Tibial nerve (tissue), 4 donors: ENCODE results near the gene HOXB7. TPM values are rescaled to one million over a fixed set of nuclear protein-coding genes. Genes with fewer than 3 reads are reported as not detected.

ENCODE experiments used
- DNase-seq, 2 donors: peaks; one replicate each; pipeline ENCODE4 v3.0.0-alpha.2; 2019; ENCODE audit warnings: low spot score in 2 of 2
- H3K27ac ChIP-seq, 4 donors: fragments of 200-600 bp; sonication (generic) in 3 of 4; one replicate each; pipeline ENCODE4 v1.5.1; 2017 to 2019; ENCODE audit warnings: mild to moderate bottlenecking in 1 of 4
- H3K27me3 ChIP-seq, 2 donors: fragments of 200-600 bp; sonication (generic) in 1 of 2; one replicate each; pipeline versions ENCODE4 v1.5.1 to v1.6.0; 2017 to 2019
- H3K36me3 ChIP-seq, 3 donors: fragments of 200-600 bp; sonication (generic); one replicate each; pipeline ENCODE4 v1.5.1; 2018 to 2019
- H3K4me1 ChIP-seq, 4 donors: fragments of 200-600 bp; sonication (generic) in 3 of 4; one replicate each; pipeline ENCODE4 v1.5.1; 2017 to 2019
- H3K4me3 ChIP-seq, 4 donors: fragments of 200-600 bp; sonication (generic) in 3 of 4; one replicate each; pipeline ENCODE4 v1.5.1; 2017 to 2019; ENCODE audit warnings: mild to moderate bottlenecking in 1 of 4, moderate library complexity in 1 of 4
- H3K9me3 ChIP-seq, 4 donors: fragments of 200-600 bp; sonication (generic) in 3 of 4; one replicate each; pipeline ENCODE4 v1.5.1; 2017 to 2019
- CTCF ChIP-seq, 5 experiments: fragments of 200-600 bp in 3 of 5; fragments of 450-650 bp in 2 of 5; sonication (generic) in 3 of 5; IDR thresholded peaks; one replicate each; pipeline ENCODE4 v1.5.1; 2016 to 2019; ENCODE audit warnings: antibody characterized with exemption in 5 of 5, mild to moderate bottlenecking in 3 of 5, moderate library complexity in 2 of 5
- EP300 ChIP-seq, 2 donors: sonication (generic); formaldehyde crosslinking; IDR thresholded peaks; one replicate each; pipeline ENCODE4 v1.6.1; 2017; ENCODE audit warnings: antibody characterized with exemption in 2 of 2, mild to moderate bottlenecking in 1 of 2
- POLR2A ChIP-seq, 2 donors: fragments of 450-650 bp; IDR thresholded peaks; one replicate each; pipeline ENCODE4 v1.6.1; 2017; ENCODE audit warnings: antibody characterized with exemption in 2 of 2, mild to moderate bottlenecking in 2 of 2, moderate library complexity in 2 of 2
- WGBS, 2 donors: methylation state at CpG; one replicate each; pipeline ENCODE4 v1.1.5; 2018; 5-methylcytosine and 5-hydroxymethylcytosine counted together
- total RNA-seq, 4 donors: library from RNA; depleted of rRNA; stranded (reverse); fragments of >200 nt; gene quantifications; one replicate each; pipeline ENCODE4 v1.1.0, GENCODE V29; 2016

The HOXB7 gene
- total RNA-seq, 4 donors from 2014 or later = 1.8 to 4.0 (median 2.3) TPM

- H3K9me3 ChIP-seq = no peaks in the 10 kb centered on the region
- no peak for DNase-seq
- peaks cover 0 to 97% of the 10 kb centered on the region in 2 donors for H3K27me3 ChIP-seq
- H3K4me1 ChIP-seq = peaks cover 0 to 60% (median 8%) of the 10 kb centered on the region in 4 donors
- TF ChIP-seq POLR2A (IDR thresholded peaks at IDR 0.05) (no peak), EP300 (IDR thresholded peaks at IDR 0.05) (no peak), CTCF (IDR thresholded peaks at IDR 0.05) (no peak)
- 30 to 61% methylated on average over 2 of the region's 2 CpGs for WGBS, 2 donors
- peak overlapping the region; percentile 6 to 85 (median 61) for H3K27ac ChIP-seq
- H3K36me3 ChIP-seq = no peaks in the 10 kb centered on the region
- peak overlapping the region; percentile 3 to 31 (median 8) for H3K4me3 ChIP-seq
Observed at GRCh38 chr17:48567646-48568354, 43.0 kb downstream of the HOXB7 start.

GRCh38 chr17:48567209-48567608 lies 43.6 kb downstream of the HOXB7 start:
- 51 to 53% methylated on average over 6 of the region's 6 CpGs for WGBS, 2 donors
- H3K4me3 ChIP-seq = no peak overlapping the region
- no peaks in the 10 kb centered on the region for H3K36me3 ChIP-seq
- TF ChIP-seq POLR2A (IDR thresholded peaks at IDR 0.05) (no peak), EP300 (IDR thresholded peaks at IDR 0.05) (no peak), CTCF (IDR thresholded peaks at IDR 0.05) (no peak)
- peaks cover 0 to 57% (median 8%) of the 10 kb centered on the region in 4 donors for H3K4me1 ChIP-seq
- H3K27ac ChIP-seq = peak overlapping the region in 1 of 4 donors; percentile 6
- DNase-seq = no peak
- no peaks in the 10 kb centered on the region for H3K9me3 ChIP-seq
- peaks cover 0 to 97% of the 10 kb centered on the region in 2 donors for H3K27me3 ChIP-seq

GRCh38 chr17:48566717-48567116 lies 44.1 kb downstream of the HOXB7 start:
- 45 to 65% methylated on average over 2 of the region's 2 CpGs for WGBS, 2 donors

GRCh38 chr17:48565925-48566710 lies 44.7 kb downstream of the HOXB7 start:
- Histone ChIP-seq H3K36me3 (no peaks in the 10 kb centered on the region), H3K9me3 (no peaks in the 10 kb centered on the region), H3K27ac (no peak overlapping the region), H3K4me3 (no peak overlapping the region), H3K27me3 (peaks cover 0 to 98% of the 10 kb centered on the region in 2 donors), H3K4me1 (peaks cover 0 to 56% (median 10%) of the 10 kb centered on the region in 4 donors)
- DNase-seq = no peak
- WGBS, 2 donors = 68 to 69% methylated on average over 4 of the region's 4 CpGs
- TF ChIP-seq CTCF (IDR thresholded peaks at IDR 0.05) (no peak), EP300 (IDR thresholded peaks at IDR 0.05) (no peak), POLR2A (IDR thresholded peaks at IDR 0.05) (no peak)

More at GRCh38 chr17:48566717-48567116, 44.1 kb downstream of the HOXB7 start:
- Histone ChIP-seq H3K27ac (peak overlapping the region in 2 of 4 donors; percentile 6 to 20), H3K36me3 (no peaks in the 10 kb centered on the region), H3K27me3 (peaks cover 0 to 98% of the 10 kb centered on the region in 2 donors), H3K4me1 (peaks cover 0 to 59% (median 9%) of the 10 kb centered on the region in 4 donors), H3K4me3 (no peak overlapping the region), H3K9me3 (no peaks in the 10 kb centered on the region)
- DNase-seq = no peak
- TF ChIP-seq POLR2A (IDR thresholded peaks at IDR 0.05) (no peak), CTCF (IDR thresholded peaks at IDR 0.05) (no peak), EP300 (IDR thresholded peaks at IDR 0.05) (no peak)
